CD4-positive, alpha-beta memory T cell (primary cell): Measurements from ENCODE around the gene DYNC1LI1. TPM values are rescaled to one million over a fixed set of nuclear protein-coding genes. Genes with fewer than 3 reads are reported as not detected.

Experiments
- CTCF ChIA-PET: fragments of 350-600 bp; sonication (Branson Sonifier 250); formaldehyde crosslinking; loops from one replicate; lab custom pipeline; 2021; ENCODE audit warnings: inconsistent platforms; ENCODE audit not compliant: partially characterized antibody; lab: Charles Lee
- POLR2A ChIA-PET: fragments of 350-600 bp; sonication (Branson Sonifier 250); formaldehyde crosslinking; loops from one replicate; lab custom pipeline; 2021; ENCODE audit not compliant: partially characterized antibody; lab: Charles Lee
- DNase-seq, 5 donors: peaks; one replicate each; pipeline versions ENCODE4 v3.0.0 to v3.0.0-alpha.2; 2020 to 2022; ENCODE audit warnings: mixed read lengths in 1 of 5
- H3K27ac ChIP-seq: one replicate; pipeline ENCODE4 v1.7.0; 2013; ENCODE audit warnings: low read depth, low read length
- H3K27me3 ChIP-seq: 2 replicates; pipeline ENCODE4 v1.7.0; 2013; ENCODE audit warnings: mild to moderate bottlenecking, low read length, moderate library complexity; ENCODE audit not compliant: insufficient read depth
- H3K36me3 ChIP-seq: 2 replicates; pipeline ENCODE4 v1.7.0; 2013; ENCODE audit warnings: mild to moderate bottlenecking, low read length, moderate library complexity; ENCODE audit not compliant: insufficient read depth
- H3K4me1 ChIP-seq: 2 replicates; pipeline ENCODE4 v1.7.0; 2013; ENCODE audit warnings: mild to moderate bottlenecking, low read length, moderate library complexity; ENCODE audit not compliant: insufficient read depth
- H3K4me3 ChIP-seq, 2 donors: one replicate each; pipeline ENCODE4 v1.7.0; 2013; ENCODE audit warnings: low read length in 2 of 2, mild to moderate bottlenecking in 1 of 2
- H3K9me3 ChIP-seq, 2 donors: one replicate each; pipeline ENCODE4 v1.7.0; 2013; ENCODE audit warnings: low read length in 2 of 2, control low read depth in 1 of 2; ENCODE audit not compliant: control insufficient read depth in 1 of 2
- H3K27ac Mint-ChIP-seq, 7 donors: one replicate each; pipeline ENCODE4 v1.8.0; 2020 to 2021; ENCODE audit warnings: mixed read lengths in 7 of 7, mild to moderate bottlenecking in 6 of 7, inconsistent platforms in 3 of 7, moderate library complexity in 3 of 7
- H3K27me3 Mint-ChIP-seq, 2 donors: one replicate each; pipeline ENCODE4 v1.8.0; 2020 to 2021; ENCODE audit warnings: mixed read lengths in 2 of 2
- H3K36me3 Mint-ChIP-seq, 2 donors: one replicate each; pipeline ENCODE4 v1.8.0; 2020 to 2021; ENCODE audit warnings: mixed read lengths in 2 of 2, inconsistent platforms in 1 of 2, mild to moderate bottlenecking in 1 of 2
- H3K4me1 Mint-ChIP-seq, 4 donors: one replicate each; pipeline ENCODE4 v1.8.0; 2020 to 2021; ENCODE audit warnings: mixed read lengths in 4 of 4, mild to moderate bottlenecking in 1 of 4
- H3K4me3 Mint-ChIP-seq, 8 donors: one replicate each; pipeline ENCODE4 v1.8.0; 2020 to 2021; ENCODE audit warnings: mixed read lengths in 8 of 8, mild to moderate bottlenecking in 7 of 8, moderate library complexity in 6 of 8, inconsistent platforms in 3 of 8
- H3K9me3 Mint-ChIP-seq, 8 donors: one replicate each; pipeline ENCODE4 v1.8.0; 2020 to 2021; ENCODE audit warnings: mixed read lengths in 8 of 8, mild to moderate bottlenecking in 5 of 8, inconsistent platforms in 3 of 8, moderate library complexity in 1 of 8
- intact Hi-C: fragments of 100-400 bp; cut with micrococcal nuclease; formaldehyde crosslinking; loops from one replicate; pipeline ENCODE4 v1.15.1; 2023
- polyA plus RNA-seq, 2 donors: library from polyadenylated mRNA; unstranded; fragments of 300-500 nt; fragmentation: Illumina TruSeq; gene quantifications; one replicate each; pipeline ENCODE4 v1.2.3, GENCODE V29; 2021
- total RNA-seq, 2 experiments: library from RNA; stranded (reverse); gene quantifications; one replicate each; pipeline ENCODE4 v1.2.3, GENCODE V29; 2021

The DYNC1LI1 gene
- total and polyA plus RNA-seq, 4 experiments from 2014 or later: 25.1 to 30.1 (median 28.7) TPM

DNA sequence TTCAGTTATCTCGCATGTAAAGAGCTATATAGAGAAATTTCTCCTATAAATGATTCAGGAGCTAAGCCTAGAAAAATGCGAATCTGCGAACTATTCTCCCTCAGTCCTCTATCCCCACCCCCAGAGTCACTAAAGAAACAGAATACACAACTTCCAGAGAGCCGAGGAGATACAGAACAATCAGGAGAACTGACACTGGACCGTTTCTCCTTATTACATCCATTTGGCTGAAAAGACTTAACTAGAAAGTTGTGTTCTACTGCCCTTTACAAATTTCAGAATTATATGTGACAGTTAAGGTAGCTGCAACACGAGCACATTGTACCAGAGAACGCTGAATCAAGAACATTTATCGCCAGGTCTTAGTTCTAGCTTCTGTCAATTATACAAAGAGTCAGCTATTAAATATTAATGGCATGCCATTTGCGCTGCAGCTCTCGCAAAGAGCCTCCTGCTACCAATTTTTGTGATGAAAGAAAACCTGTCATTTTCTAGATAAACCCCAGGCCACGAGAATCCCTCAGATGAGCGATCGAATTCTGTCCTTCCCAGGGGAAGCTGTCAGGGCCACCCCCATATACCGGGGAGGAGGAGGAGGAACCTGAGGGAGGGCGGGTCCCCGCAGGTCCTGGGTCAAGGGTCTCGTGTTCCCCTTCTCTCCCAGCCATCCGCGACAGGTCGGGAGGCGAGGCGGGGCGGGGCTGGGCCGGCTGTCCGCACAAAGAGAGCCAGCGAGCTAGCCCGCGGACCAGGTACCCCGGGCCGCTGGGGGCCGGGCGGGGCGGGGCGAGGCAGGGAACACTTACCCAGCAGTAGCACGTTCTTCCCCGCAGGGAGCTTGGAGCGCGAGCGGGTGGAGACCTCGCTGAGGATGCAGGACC, 878 bp downstream of the DYNC1LI1 start:
- Histone ChIP-seq H3K36me3 (no peaks in the 10 kb centered on the region), H3K4me3 (peak overlapping the region; percentile 90 to 93), H3K4me1 (peaks cover 32% of the 10 kb centered on the region), H3K27me3 (no peaks in the 10 kb centered on the region), H3K9me3 (no peaks in the 10 kb centered on the region), H3K27ac (peak overlapping the region; percentile 81)
- peaks cover 22 to 48% (median 29%) of the 10 kb centered on the region in 4 donors for H3K4me1 Mint-ChIP-seq
- H3K4me3 Mint-ChIP-seq: peak overlapping the region; percentile 85 to 97 (median 92)
- CTCF ChIA-PET: interaction anchor here (0.7 to 1.1 kb wide), 2 partner anchors 16 to 116 kb away, joined by 3 to 4 read pairs; partner anchors contain the start of gene CNOT10
- peaks cover 0 to 2% of the 10 kb centered on the region in 2 donors for H3K36me3 Mint-ChIP-seq
- no peaks in the 10 kb centered on the region for H3K9me3 Mint-ChIP-seq
- POLR2A ChIA-PET: interaction anchor here (0.9 to 2.7 kb wide), 6 partner anchors 9 to 871 kb away, joined by 3 to 14 read pairs (median 4); partner anchors contain the start of genes CNOT10 and UBP1
- H3K27ac Mint-ChIP-seq: peak overlapping the region; percentile 38 to 93 (median 87)
- H3K27me3 Mint-ChIP-seq: no peaks in the 10 kb centered on the region
- DNase-seq: peak in 3 of 5 donors; percentile 10 to 60 (median 12)
- intact Hi-C loops: loop anchor here (1.0 to 5.0 kb wide), 6 partner anchors 9 to 871 kb away; partner anchors contain the start of genes CMTM6, CNOT10, GPD1L and UBP1

DNA sequence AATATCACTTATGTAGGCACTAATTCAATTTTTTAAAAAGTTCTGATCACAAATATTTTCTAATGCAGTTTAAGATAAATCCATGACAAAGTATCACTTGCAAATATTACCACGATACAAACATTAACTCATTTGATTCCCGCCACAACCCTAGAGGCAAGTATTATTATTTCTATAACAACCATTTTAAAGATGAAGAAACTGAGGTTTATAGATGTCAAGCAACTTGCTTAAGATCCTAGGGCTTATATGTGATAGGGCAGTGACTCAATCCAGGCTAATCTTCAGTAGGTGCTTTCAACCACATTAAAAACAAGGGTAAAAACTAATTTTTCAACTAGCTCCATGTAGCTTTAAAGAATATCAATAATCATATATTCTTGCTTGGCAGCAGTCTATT, 1.7 kb downstream of the DYNC1LI1 start:
- CTCF ChIA-PET: no interaction called here
- POLR2A ChIA-PET: interaction anchor here (0.9 to 2.7 kb wide), 3 partner anchors 11 to 116 kb away, joined by 4 to 14 read pairs (median 6); partner anchors contain the start of gene CNOT10
- peak overlapping the region; percentile 7 to 97 (median 90) for H3K4me3 Mint-ChIP-seq
- Histone ChIP-seq H3K36me3 (no peaks in the 10 kb centered on the region), H3K27me3 (no peaks in the 10 kb centered on the region), H3K27ac (no peak overlapping the region), H3K4me3 (peak overlapping the region in 1 of 2 donors; percentile 93), H3K9me3 (no peaks in the 10 kb centered on the region), H3K4me1 (peaks cover 32% of the 10 kb centered on the region)
- peaks cover 0 to 4% of the 10 kb centered on the region in 2 donors for H3K36me3 Mint-ChIP-seq
- peaks cover 25 to 53% (median 32%) of the 10 kb centered on the region in 4 donors for H3K4me1 Mint-ChIP-seq
- DNase-seq: no peak
- H3K27ac Mint-ChIP-seq: peak overlapping the region in 2 of 7 donors; percentile 38 to 56
- H3K9me3 Mint-ChIP-seq: no peaks in the 10 kb centered on the region
- no peaks in the 10 kb centered on the region for H3K27me3 Mint-ChIP-seq
- intact Hi-C loops: no loop called here

DNA sequence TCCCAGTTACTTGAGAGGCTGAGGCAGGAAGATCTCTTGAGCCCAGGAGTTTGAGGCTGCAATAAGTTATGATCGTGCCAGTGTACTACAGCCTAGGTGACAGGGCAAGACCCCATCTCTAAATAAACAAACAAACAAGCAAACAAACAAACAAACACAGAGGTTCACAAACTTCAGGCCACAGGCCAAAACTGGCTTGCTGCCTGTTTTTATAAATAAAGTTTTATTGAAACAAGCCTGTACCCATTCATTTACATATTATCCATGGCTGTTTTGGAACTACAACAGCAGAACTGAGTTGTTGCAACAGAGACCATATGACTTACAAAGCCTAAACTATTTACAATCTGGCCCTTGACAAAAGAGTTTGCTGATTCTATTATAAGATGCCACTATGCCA, 6.5 kb downstream of the DYNC1LI1 start:
- Histone ChIP-seq H3K36me3 (no peaks in the 10 kb centered on the region), H3K9me3 (no peaks in the 10 kb centered on the region), H3K4me1 (peaks cover 23% of the 10 kb centered on the region), H3K27ac (no peak overlapping the region), H3K4me3 (no peak overlapping the region), H3K27me3 (no peaks in the 10 kb centered on the region)
- intact Hi-C loops: no loop called here
- ChIA-PET POLR2A (no interaction called here), CTCF (no interaction called here)
- Mint-ChIP-seq H3K4me1 (peaks cover 25 to 55% (median 43%) of the 10 kb centered on the region in 4 donors), H3K27me3 (no peaks in the 10 kb centered on the region), H3K36me3 (peaks cover 4 to 22% of the 10 kb centered on the region in 2 donors), H3K9me3 (no peaks in the 10 kb centered on the region), H3K4me3 (no peak overlapping the region), H3K27ac (no peak overlapping the region)
- no peak for DNase-seq

DNA sequence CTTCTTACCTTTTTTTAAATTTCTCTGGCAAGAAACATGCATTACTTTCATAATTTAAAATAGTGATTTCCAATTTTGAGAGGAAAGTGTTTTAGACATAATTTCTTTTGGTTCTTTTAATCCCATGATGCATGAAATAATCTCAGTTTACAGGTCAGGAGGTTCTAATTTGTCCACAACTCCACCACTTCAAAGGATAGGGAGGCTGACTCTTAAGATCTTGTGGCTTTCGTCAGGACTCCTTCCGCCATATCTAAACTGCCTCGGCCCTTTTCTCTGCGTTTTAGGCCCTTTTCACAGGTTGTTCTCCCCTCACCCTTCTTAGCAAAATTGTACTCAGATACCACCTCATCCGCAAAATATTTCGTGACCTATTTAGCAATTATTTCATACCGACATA, 8.0 kb downstream of the DYNC1LI1 start:
- DNase-seq: no peak
- Histone ChIP-seq H3K4me3 (no peak overlapping the region), H3K27me3 (no peaks in the 10 kb centered on the region), H3K27ac (no peak overlapping the region), H3K4me1 (peaks cover 8% of the 10 kb centered on the region), H3K9me3 (no peaks in the 10 kb centered on the region), H3K36me3 (no peaks in the 10 kb centered on the region)
- POLR2A ChIA-PET: no interaction called here
- H3K9me3 Mint-ChIP-seq: no peaks in the 10 kb centered on the region
- peak overlapping the region in 2 of 7 donors; percentile 11 to 77 for H3K27ac Mint-ChIP-seq
- peak overlapping the region in 2 of 8 donors; percentile 1 to 46 for H3K4me3 Mint-ChIP-seq
- CTCF ChIA-PET: no interaction called here
- H3K4me1 Mint-ChIP-seq: peaks cover 18 to 45% (median 34%) of the 10 kb centered on the region in 4 donors
- intact Hi-C loops: no loop called here
- H3K27me3 Mint-ChIP-seq: no peaks in the 10 kb centered on the region
- H3K36me3 Mint-ChIP-seq: peaks cover 4 to 22% of the 10 kb centered on the region in 2 donors

DNA sequence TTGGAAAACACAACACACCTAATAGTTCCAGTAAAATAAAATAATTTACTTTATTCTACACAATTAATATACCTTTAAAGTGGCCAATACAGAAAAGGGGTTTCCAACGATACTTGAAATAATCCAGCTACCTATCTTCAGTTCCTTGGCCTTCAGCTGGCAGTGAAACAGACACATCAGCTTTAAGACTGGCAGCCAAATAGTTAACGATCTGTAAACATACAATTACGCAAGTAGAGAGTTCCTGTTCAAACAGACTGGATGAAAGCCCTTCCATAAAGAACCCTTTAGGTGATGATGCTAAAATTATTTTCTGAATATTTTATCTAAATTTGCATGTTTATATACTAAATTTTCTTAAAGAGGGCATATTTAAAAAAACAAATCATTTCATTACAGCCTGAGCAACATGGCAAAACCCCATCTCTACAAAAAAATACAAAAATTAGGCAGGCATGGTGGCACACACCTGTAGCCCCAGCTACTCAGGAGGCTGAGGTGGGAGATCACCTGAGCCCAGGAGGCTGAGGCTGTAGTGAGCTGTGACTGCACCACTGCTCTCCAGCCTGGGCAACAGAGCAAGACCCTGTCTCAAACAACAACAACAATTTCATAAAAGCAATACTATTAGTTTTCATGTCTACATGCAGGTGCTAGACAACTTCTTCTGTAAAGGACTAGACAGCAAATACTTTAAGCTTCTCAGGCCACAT, 12.9 kb downstream of the DYNC1LI1 start:
- ChIA-PET POLR2A (interaction anchor here (1.3 to 2.3 kb wide), 2 partner anchors 12 to 55 kb away, joined by 3 to 6 read pairs; partner anchors contain the start of genes CMTM6 and DYNC1LI1), CTCF (no interaction called here)
- Mint-ChIP-seq H3K27ac (peak overlapping the region in 1 of 7 donors; percentile 37), H3K4me3 (no peak overlapping the region), H3K4me1 (peaks cover 24 to 46% (median 33%) of the 10 kb centered on the region in 4 donors), H3K36me3 (peaks cover 2 to 16% of the 10 kb centered on the region in 2 donors), H3K9me3 (no peaks in the 10 kb centered on the region), H3K27me3 (no peaks in the 10 kb centered on the region)
- Histone ChIP-seq H3K27ac (no peak overlapping the region), H3K4me3 (no peak overlapping the region), H3K36me3 (no peaks in the 10 kb centered on the region), H3K27me3 (no peaks in the 10 kb centered on the region), H3K9me3 (no peaks in the 10 kb centered on the region), H3K4me1 (peaks cover 16% of the 10 kb centered on the region)
- intact Hi-C loops: no loop called here
- no peak for DNase-seq

DNA sequence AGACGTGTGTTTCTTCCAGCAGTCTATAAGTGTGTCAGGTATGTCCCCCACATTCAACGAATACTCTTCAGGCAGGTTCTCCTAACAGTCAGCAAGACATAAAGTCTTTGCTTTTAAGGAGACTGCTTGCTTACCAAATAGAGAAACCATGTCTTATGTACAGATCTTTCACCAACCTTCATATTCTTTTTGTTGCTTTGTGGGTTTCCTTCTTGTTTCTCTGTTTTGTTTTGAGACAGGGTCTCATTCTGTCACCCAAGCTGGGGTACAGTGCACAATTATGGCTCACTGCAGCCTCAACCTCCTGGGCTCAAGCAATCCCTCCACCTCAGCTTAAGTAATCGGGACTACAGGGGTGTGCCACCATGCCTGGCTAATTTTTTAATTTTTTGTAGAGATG, 14.3 kb downstream of the DYNC1LI1 start:
- H3K36me3 ChIP-seq: no peaks in the 10 kb centered on the region
- H3K27ac ChIP-seq: no peak overlapping the region
- Mint-ChIP-seq H3K4me1 (peaks cover 32 to 56% (median 41%) of the 10 kb centered on the region in 4 donors), H3K9me3 (no peaks in the 10 kb centered on the region), H3K36me3 (peaks cover 0 to 7% of the 10 kb centered on the region in 2 donors), H3K27me3 (no peaks in the 10 kb centered on the region), H3K4me3 (no peak overlapping the region), H3K27ac (peak overlapping the region in 2 of 7 donors; percentile 3 to 5)
- ChIA-PET CTCF (no interaction called here), POLR2A (interaction anchor here (2.3 kb wide), 1 partner anchor 13 kb away, joined by 6 read pairs; the partner anchor contains the start of gene DYNC1LI1)
- DNase-seq: no peak
- no peak overlapping the region for H3K4me3 ChIP-seq
- intact Hi-C loops: no loop called here
- no peaks in the 10 kb centered on the region for H3K27me3 ChIP-seq
- no peaks in the 10 kb centered on the region for H3K9me3 ChIP-seq
- peaks cover 11% of the 10 kb centered on the region for H3K4me1 ChIP-seq
